ENCODE measurements around the gene ADAMTS7.
"Not testable (repeated sequence)": the region's sequence is repeated elsewhere in the genome, so short reads cannot be mapped to it uniquely, and the experiment has no call there.

DNA sequence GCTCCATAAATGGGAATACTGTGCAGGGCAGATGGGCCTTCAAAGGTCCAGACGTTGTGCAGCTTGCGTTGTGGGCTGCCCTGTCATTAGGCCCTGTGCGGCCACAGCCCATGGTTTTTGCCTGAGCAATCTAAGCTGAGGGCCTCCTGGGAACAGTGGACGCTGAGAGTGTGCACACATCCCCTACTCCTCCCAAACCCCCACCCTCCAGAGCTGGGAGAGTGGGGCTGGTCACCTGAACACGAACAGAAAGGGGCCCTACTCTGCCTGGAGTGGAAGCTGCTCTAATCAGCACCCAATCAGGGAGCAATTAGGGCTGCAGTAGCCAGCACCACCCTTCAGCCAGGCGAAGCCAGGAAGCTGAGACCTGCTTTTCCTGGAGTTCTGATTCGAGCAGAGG lies 12.2 kb downstream of the ADAMTS7 start:
- TF ChIP-seq POLR2AphosphoS5 (IDR thresholded peaks at IDR 0.05) = not testable (repeated sequence)
- TF ChIP-seq, protein P1, sequence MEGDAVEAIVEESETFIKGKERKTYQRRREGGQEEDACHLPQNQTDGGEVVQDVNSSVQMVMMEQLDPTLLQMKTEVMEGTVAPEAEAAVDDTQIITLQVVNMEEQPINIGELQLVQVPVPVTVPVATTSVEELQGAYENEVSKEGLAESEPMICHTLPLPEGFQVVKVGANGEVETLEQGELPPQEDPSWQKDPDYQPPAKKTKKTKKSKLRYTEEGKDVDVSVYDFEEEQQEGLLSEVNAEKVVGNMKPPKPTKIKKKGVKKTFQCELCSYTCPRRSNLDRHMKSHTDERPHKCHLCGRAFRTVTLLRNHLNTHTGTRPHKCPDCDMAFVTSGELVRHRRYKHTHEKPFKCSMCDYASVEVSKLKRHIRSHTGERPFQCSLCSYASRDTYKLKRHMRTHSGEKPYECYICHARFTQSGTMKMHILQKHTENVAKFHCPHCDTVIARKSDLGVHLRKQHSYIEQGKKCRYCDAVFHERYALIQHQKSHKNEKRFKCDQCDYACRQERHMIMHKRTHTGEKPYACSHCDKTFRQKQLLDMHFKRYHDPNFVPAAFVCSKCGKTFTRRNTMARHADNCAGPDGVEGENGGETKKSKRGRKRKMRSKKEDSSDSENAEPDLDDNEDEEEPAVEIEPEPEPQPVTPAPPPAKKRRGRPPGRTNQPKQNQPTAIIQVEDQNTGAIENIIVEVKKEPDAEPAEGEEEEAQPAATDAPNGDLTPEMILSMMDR (IDR thresholded peaks at IDR 0.05) = not testable (repeated sequence)

Measured in breast epithelium (tissue), 3 donors.